Neural cell (in vitro differentiated cells): ENCODE measurements around the gene STX18. TPM values are rescaled to one million over a fixed set of nuclear protein-coding genes. Genes with fewer than 3 reads are reported as not detected.
A peak's percentile ranks its signal among the peaks of the same experiment; 100 is the strongest.

Experiments
- H2AFZ ChIP-seq: fragments of 200-600, 300-800 bp; sonication (generic), shearing (Covaris generic); 2 replicates; pipeline ENCODE4 v1.6.0; 2014; ENCODE audit warnings: low read depth, mild to moderate bottlenecking, antibody characterized with exemption, low read length, moderate library complexity
- H3F3A ChIP-seq: fragments of 200-600 bp; shearing (Covaris generic); 2 replicates; pipeline ENCODE4 v1.6.1; 2016; ENCODE audit warnings: mild to moderate bottlenecking, moderate library complexity, mixed read lengths, antibody characterized with exemption, low read length; ENCODE audit not compliant: insufficient read depth, poor library complexity, severe bottlenecking
- H3K27ac ChIP-seq: fragments of 200-600, 300-800 bp; sonication (generic), shearing (Covaris generic); 2 replicates; pipeline ENCODE4 v1.5.1; 2014; ENCODE audit warnings: mild to moderate bottlenecking, low read length, moderate library complexity
- H3K27me3 ChIP-seq: fragments of 300-800, 200-600 bp; sonication (generic), shearing (Covaris generic); 2 replicates; pipeline ENCODE4 v1.6.0; 2014; ENCODE audit warnings: mild to moderate bottlenecking, low read depth, low read length, moderate library complexity; ENCODE audit not compliant: insufficient read depth
- H3K36me3 ChIP-seq: fragments of 300-800, 200-600 bp; sonication (generic), shearing (Covaris generic); 2 replicates; pipeline ENCODE4 v1.5.1; 2014; ENCODE audit warnings: mild to moderate bottlenecking, antibody characterized with exemption, low read length, moderate library complexity; ENCODE audit not compliant: insufficient read depth
- H3K4me2 ChIP-seq: fragments of 300-800, 200-600 bp; sonication (generic), shearing (Covaris generic); 2 replicates; pipeline ENCODE4 v1.6.0; 2014; ENCODE audit warnings: mild to moderate bottlenecking, low read length
- H3K4me3 ChIP-seq: fragments of 300-800, 200-600 bp; sonication (generic), shearing (Covaris generic); 2 replicates; pipeline ENCODE4 v1.5.1; 2014; ENCODE audit warnings: mild to moderate bottlenecking, low read length, moderate library complexity
- H3K79me2 ChIP-seq: fragments of 200-600 bp; shearing (Covaris generic); replicated peaks from 2 replicates; pipeline ENCODE4 v1.6.0; 2014; ENCODE audit warnings: mild to moderate bottlenecking, low read length, moderate library complexity; ENCODE audit not compliant: insufficient read depth
- H3K9ac ChIP-seq: fragments of 300-800, 200-600 bp; sonication (generic), shearing (Covaris generic); 2 replicates; pipeline ENCODE4 v1.6.1; 2016; ENCODE audit warnings: mild to moderate bottlenecking, low read length, mixed read lengths
- H3K9me2 ChIP-seq: fragments of 200-600 bp; shearing (Covaris generic); 2 replicates; pipeline ENCODE4 v1.6.1; 2016; ENCODE audit warnings: mild to moderate bottlenecking, low read length, mixed read lengths; ENCODE audit not compliant: insufficient read depth
- H3K9me3 ChIP-seq: fragments of 200-600, 300-800 bp; sonication (generic), shearing (Covaris generic); 2 replicates; pipeline ENCODE4 v1.6.1; 2016; ENCODE audit warnings: mild to moderate bottlenecking, mixed run types, low read length, moderate library complexity, mixed read lengths
- H4K20me1 ChIP-seq: fragments of 200-600 bp; shearing (Covaris generic); 2 replicates; pipeline ENCODE4 v1.6.1; 2016; ENCODE audit warnings: mild to moderate bottlenecking, mixed run types; ENCODE audit not compliant: insufficient read depth
- EP300 ChIP-seq: fragments of 450-650 bp; conservative IDR thresholded peaks from 2 replicates; pipeline ENCODE4 v1.6.1; 2014; ENCODE audit warnings: antibody characterized with exemption, mild to moderate bottlenecking, moderate library complexity; ENCODE audit not compliant: poor library complexity, severe bottlenecking
- EZH2 ChIP-seq: fragments of 200-600, 300-800 bp; shearing (Covaris generic), sonication (generic); IDR thresholded peaks from 2 replicates; pipeline ENCODE4 v1.6.1; 2014; ENCODE audit warnings: antibody characterized with exemption, low read length, borderline replicate concordance, mild to moderate bottlenecking; ENCODE audit not compliant: insufficient read depth, poor library complexity, severe bottlenecking
- MXI1 ChIP-seq: fragments of 450-650 bp; conservative IDR thresholded peaks from 2 replicates; pipeline ENCODE4 v1.6.1; 2014; ENCODE audit warnings: antibody characterized with exemption, mild to moderate bottlenecking; ENCODE audit not compliant: poor library complexity, severe bottlenecking
- POLR2AphosphoS5 ChIP-seq: IDR thresholded peaks from 2 replicates; pipeline ENCODE4 v1.6.1; 2012
- RAD21 ChIP-seq: fragments of 450-650 bp; conservative IDR thresholded peaks from 2 replicates; pipeline ENCODE4 v1.6.1; 2014; ENCODE audit warnings: antibody characterized with exemption, mild to moderate bottlenecking, moderate library complexity
- SMC3 ChIP-seq: fragments of 450-650 bp; conservative IDR thresholded peaks from 2 replicates; pipeline ENCODE4 v1.6.1; 2014; ENCODE audit warnings: antibody characterized with exemption, mild to moderate bottlenecking, moderate library complexity; ENCODE audit not compliant: poor library complexity
- TAF1 ChIP-seq: IDR thresholded peaks from 2 replicates; pipeline ENCODE4 v1.6.1; 2012; ENCODE audit warnings: low read depth
- polyA plus RNA-seq: library from polyadenylated mRNA; depleted of rRNA; stranded (reverse); fragments of >200 nt; gene quantifications from 2 replicates; pipeline ENCODE4 v1.2.3, GENCODE V29; 2014
- TF ChIP-seq, protein P1 (sequence below): IDR thresholded peaks from 2 replicates; pipeline ENCODE4 v1.6.1; 2012; ENCODE audit warnings: borderline replicate concordance
- TF ChIP-seq, protein P2 (sequence below): fragments of 450-650 bp; IDR thresholded peaks from 2 replicates; pipeline ENCODE4 v1.5.1; 2014; ENCODE audit warnings: antibody characterized with exemption, mild to moderate bottlenecking, moderate library complexity; ENCODE audit not compliant: poor library complexity, severe bottlenecking

Gene STX18
- polyA plus RNA-seq, 1 donor from 2014 or later: 64.5 TPM

DNA sequence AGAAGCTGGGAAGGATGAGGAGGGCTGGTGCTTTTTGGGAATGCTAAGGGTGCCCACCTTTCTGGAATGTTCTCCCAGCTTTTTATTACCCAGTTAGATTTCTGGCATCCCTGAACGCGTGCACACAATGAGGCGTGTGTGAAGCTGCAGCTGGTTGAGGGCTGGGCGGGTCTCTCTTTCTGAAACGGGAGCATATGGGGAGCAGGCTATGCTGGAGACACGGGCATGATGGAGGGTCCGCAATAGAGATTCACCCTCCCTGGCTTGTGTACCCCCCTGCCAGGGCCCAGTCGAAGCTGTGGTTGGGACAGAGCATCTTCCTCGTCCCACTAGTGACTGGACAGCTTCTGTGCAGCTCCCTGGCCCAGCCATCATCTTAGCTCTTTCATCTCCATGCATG is 146.5 kb downstream of the STX18 start:
- Histone ChIP-seq H3K4me2 (peak overlapping the region; percentile 73), H3F3A (peaks cover 20% of the 10 kb centered on the region), H2AFZ (no peak overlapping the region), H4K20me1 (peaks cover 10% of the 10 kb centered on the region), H3K4me3 (peak overlapping the region; percentile 61), H3K36me3 (peaks cover 57% of the 10 kb centered on the region), H3K9me3 (peaks cover 5% of the 10 kb centered on the region), H3K27ac (peak overlapping the region; percentile 90), H3K79me2 (peaks cover 62% of the 10 kb centered on the region), H3K9me2 (no peaks in the 10 kb centered on the region), H3K9ac (peak overlapping the region; percentile 66), H3K27me3 (no peaks in the 10 kb centered on the region)
- no peak for TF ChIP-seq MXI1
- TF ChIP-seq, protein P1, sequence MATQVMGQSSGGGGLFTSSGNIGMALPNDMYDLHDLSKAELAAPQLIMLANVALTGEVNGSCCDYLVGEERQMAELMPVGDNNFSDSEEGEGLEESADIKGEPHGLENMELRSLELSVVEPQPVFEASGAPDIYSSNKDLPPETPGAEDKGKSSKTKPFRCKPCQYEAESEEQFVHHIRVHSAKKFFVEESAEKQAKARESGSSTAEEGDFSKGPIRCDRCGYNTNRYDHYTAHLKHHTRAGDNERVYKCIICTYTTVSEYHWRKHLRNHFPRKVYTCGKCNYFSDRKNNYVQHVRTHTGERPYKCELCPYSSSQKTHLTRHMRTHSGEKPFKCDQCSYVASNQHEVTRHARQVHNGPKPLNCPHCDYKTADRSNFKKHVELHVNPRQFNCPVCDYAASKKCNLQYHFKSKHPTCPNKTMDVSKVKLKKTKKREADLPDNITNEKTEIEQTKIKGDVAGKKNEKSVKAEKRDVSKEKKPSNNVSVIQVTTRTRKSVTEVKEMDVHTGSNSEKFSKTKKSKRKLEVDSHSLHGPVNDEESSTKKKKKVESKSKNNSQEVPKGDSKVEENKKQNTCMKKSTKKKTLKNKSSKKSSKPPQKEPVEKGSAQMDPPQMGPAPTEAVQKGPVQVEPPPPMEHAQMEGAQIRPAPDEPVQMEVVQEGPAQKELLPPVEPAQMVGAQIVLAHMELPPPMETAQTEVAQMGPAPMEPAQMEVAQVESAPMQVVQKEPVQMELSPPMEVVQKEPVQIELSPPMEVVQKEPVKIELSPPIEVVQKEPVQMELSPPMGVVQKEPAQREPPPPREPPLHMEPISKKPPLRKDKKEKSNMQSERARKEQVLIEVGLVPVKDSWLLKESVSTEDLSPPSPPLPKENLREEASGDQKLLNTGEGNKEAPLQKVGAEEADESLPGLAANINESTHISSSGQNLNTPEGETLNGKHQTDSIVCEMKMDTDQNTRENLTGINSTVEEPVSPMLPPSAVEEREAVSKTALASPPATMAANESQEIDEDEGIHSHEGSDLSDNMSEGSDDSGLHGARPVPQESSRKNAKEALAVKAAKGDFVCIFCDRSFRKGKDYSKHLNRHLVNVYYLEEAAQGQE: no peak
- TF ChIP-seq, protein P2, sequence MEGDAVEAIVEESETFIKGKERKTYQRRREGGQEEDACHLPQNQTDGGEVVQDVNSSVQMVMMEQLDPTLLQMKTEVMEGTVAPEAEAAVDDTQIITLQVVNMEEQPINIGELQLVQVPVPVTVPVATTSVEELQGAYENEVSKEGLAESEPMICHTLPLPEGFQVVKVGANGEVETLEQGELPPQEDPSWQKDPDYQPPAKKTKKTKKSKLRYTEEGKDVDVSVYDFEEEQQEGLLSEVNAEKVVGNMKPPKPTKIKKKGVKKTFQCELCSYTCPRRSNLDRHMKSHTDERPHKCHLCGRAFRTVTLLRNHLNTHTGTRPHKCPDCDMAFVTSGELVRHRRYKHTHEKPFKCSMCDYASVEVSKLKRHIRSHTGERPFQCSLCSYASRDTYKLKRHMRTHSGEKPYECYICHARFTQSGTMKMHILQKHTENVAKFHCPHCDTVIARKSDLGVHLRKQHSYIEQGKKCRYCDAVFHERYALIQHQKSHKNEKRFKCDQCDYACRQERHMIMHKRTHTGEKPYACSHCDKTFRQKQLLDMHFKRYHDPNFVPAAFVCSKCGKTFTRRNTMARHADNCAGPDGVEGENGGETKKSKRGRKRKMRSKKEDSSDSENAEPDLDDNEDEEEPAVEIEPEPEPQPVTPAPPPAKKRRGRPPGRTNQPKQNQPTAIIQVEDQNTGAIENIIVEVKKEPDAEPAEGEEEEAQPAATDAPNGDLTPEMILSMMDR: no peak
- no peak for TF ChIP-seq POLR2AphosphoS5
- no peak for TF ChIP-seq TAF1
- TF ChIP-seq EP300: no peak
- no peak for TF ChIP-seq SMC3
- no peak for TF ChIP-seq EZH2
- no peak for TF ChIP-seq RAD21

DNA sequence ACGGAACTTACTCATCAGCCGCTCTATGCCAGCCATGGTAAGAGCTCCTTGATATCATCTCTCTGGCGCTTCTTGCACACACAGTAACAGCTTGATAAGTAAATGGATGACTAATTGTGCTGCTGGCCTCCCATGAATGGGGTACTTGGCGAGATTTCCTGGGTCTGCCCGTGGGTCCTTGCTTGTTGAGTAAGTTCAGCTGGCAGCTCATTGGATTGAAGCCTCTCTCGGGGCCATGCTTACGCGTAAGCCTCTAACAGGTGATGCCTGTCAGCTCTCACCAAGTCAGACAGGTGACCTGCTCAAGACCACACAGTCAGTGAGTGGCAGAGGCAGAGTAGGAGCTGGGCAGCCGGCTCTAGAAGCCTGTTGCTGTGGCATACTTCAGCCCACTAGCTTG is 147.2 kb downstream of the STX18 start:
- H3K9ac ChIP-seq: peak overlapping the region; percentile 66
- H3K27me3 ChIP-seq: no peaks in the 10 kb centered on the region
- H2AFZ ChIP-seq: no peak overlapping the region
- peak overlapping the region; percentile 73 for H3K4me2 ChIP-seq
- H3K9me3 ChIP-seq: no peaks in the 10 kb centered on the region
- peak overlapping the region; percentile 90 for H3K27ac ChIP-seq
- H3K9me2 ChIP-seq: no peaks in the 10 kb centered on the region
- H3K79me2 ChIP-seq: peaks cover 62% of the 10 kb centered on the region
- H3K36me3 ChIP-seq: peaks cover 50% of the 10 kb centered on the region
- H3K4me3 ChIP-seq: peak overlapping the region; percentile 61
- TF ChIP-seq EZH2: no peak
- TF ChIP-seq, protein P1: no peak
- TF ChIP-seq EP300: no peak
- TF ChIP-seq, protein P2: no peak
- TF ChIP-seq TAF1: no peak
- no peak for TF ChIP-seq MXI1
- TF ChIP-seq RAD21: no peak
- TF ChIP-seq POLR2AphosphoS5: no peak
- no peak for TF ChIP-seq SMC3
- H3F3A ChIP-seq: peaks cover 20% of the 10 kb centered on the region
- peaks cover 16% of the 10 kb centered on the region for H4K20me1 ChIP-seq
